ENCODE measurements around the gene CNGA3.

Gene CNGA3

GRCh38 chr2:98327776-98328175, 18.5 kb upstream of the CNGA3 start:
- DNase-seq (ENCODE audit: low read depth, low spot score): no peak

GRCh38 chr2:98329549-98329948, 16.7 kb upstream of the CNGA3 start:
- no peak for DNase-seq (ENCODE audit: low read depth, low spot score)

DNA sequence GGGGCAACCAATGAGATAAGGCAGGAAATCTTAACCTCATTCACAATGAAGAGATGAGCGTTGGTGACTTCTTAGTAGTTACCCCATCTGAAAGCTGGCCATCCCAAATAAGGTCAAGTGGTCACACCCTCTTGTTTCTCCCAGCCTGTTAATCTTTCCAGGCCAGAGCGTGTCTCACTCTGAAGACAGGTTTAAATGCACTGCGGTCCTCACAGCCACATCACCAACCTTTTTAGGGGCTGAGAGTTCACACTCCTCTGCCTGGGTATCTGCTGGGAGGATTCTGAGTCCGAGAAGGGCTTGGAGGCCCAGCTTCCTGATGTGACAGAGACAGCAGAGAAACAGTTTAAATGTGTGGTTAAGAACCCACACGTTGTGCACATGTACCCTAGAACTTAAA, 13.3 kb upstream of the CNGA3 start:
- no peak for DNase-seq (ENCODE audit: low read depth, low spot score)

GRCh38 chr2:98333922-98334321, 12.3 kb upstream of the CNGA3 start:
- DNase-seq (ENCODE audit: low read depth, low spot score): no peak

GRCh38 chr2:98334439-98335078, 11.7 kb upstream of the CNGA3 start:
- no peak for DNase-seq (ENCODE audit: low read depth, low spot score)

DNA sequence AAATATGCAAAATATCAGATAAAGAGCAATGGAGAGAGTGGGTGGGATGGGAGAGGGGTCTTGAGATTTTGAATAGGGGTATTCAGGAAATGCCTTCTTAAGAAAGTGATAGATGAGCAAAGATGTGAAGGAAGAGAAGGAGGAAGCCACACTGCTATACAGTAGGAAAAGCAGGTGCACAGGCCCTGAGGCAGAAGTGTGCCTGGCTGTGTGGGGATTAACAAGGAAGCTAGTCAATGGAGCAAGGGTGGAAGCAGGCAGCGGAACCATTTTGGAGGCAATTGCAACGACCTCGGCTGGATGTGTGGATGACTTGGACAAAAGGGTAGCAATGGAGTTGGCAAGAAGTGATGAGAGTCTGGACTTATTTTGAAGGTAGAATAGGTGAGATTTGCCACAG, 11.0 kb upstream of the CNGA3 start:
- DNase-seq (ENCODE audit: low read depth, low spot score): no peak

DNA sequence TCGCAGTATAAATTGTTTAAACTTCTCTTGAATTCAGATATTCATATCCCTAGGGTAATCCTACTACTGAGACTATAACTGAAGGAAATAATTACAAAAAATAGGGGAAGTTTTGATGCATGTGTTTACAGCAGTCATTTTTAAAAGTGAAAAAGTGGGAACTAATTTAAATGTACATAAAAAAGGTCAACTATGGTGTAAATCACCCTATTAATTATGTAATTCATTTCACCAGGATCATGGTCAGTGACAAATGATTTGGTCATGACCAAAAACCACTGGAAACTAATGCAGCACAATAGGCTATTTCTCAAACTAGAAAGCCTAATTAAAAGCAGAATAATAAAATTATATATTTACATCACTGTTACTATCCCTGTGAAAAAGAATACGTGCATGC, 5.0 kb upstream of the CNGA3 start:
- DNase-seq (ENCODE audit: low read depth, low spot score): no peak

- DNase-seq (ENCODE audit: low read depth, low spot score): no peak
Observed at GRCh38 chr2:98343285-98343684, 3.0 kb upstream of the CNGA3 start.

GRCh38 chr2:98347298-98348065, 1.2 kb downstream of the CNGA3 start:
- DNase-seq (ENCODE audit: low read depth, low spot score): no peak

- DNase-seq (ENCODE audit: low read depth, low spot score): no peak
Observed at GRCh38 chr2:98348066-98348561, 1.9 kb downstream of the CNGA3 start.

- no peak for DNase-seq (ENCODE audit: low read depth, low spot score)
Observed at GRCh38 chr2:98350411-98350810, 4.2 kb downstream of the CNGA3 start.

DNA sequence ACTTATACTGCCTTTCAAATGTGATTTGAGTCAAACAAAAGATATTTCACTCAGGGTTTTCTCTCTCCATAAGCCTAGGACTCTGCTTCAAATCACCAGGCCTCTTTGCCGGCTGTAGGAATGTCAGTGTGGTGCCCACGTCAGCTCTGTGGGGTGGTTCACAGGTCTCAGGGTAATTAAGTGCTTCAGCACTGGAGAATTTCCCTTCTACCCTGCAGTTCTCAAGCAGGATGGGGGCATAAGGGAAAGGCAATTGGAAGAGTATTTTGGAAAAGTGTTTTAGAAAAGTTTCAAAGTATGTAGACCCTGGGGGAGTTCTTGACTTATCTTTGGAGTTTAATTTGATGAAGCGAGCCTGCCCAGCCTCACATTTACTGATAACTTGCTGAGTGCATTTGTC, 9.6 kb downstream of the CNGA3 start:
- no peak for DNase-seq (ENCODE audit: low read depth, low spot score)

- DNase-seq (ENCODE audit: low read depth, low spot score): no peak
Observed at GRCh38 chr2:98356729-98357128, 10.5 kb downstream of the CNGA3 start.

- no peak for DNase-seq (ENCODE audit: low read depth, low spot score)
Observed at GRCh38 chr2:98357849-98358248, 11.6 kb downstream of the CNGA3 start.

GRCh38 chr2:98359986-98360385, 13.7 kb downstream of the CNGA3 start:
- DNase-seq (ENCODE audit: low read depth, low spot score): no peak

GRCh38 chr2:98367721-98368120, 21.5 kb downstream of the CNGA3 start:
- no peak for DNase-seq (ENCODE audit: low read depth, low spot score)

DNA sequence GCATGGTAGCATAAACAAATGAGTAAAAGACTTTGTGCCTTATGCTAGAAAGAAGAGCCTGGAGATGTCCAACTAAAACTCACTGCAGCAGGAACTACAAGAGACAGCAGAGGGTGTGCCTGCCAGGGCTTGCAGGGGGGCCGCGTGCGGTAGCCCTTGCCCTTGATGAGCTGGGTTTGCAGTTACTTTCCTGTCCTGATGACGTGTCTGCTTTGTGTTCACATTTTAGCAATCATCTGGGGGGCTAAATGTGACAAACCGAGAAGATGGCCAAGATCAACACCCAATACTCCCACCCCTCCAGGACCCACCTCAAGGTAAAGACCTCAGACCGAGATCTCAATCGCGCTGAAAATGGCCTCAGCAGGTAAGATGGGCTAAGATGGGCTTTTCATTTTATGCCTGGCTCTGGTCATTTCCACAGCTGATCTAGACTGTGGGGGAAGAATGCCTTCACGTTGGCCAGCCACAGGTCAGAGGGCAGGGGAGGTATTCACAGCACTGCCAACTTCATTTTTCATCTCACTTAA, 23.5 kb downstream of the CNGA3 start:
- DNase-seq (ENCODE audit: low read depth, low spot score): no peak

GRCh38 chr2:98372121-98372520, 25.9 kb downstream of the CNGA3 start:
- DNase-seq (ENCODE audit: low read depth, low spot score): no peak

DNA sequence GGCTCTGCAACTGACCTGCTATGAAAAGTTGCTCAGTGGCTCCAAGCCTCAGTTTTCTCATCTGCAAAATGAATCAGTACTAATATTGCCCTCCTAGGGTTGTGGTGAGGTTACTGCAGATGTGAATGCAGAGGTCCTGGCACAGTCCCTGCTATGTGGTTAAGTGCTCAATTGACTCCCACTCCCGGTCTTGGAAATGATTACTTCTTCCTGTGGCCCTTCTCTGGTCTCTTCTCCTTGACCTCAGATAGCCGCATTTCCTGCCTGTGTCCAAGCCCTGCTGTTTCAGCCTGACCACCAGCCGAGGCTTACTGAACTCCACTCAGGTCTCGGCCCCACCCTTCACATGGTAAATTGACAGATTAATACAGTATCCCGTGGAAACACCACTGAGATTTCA, 26.3 kb downstream of the CNGA3 start:
- DNase-seq (ENCODE audit: low read depth, low spot score): no peak

DNA sequence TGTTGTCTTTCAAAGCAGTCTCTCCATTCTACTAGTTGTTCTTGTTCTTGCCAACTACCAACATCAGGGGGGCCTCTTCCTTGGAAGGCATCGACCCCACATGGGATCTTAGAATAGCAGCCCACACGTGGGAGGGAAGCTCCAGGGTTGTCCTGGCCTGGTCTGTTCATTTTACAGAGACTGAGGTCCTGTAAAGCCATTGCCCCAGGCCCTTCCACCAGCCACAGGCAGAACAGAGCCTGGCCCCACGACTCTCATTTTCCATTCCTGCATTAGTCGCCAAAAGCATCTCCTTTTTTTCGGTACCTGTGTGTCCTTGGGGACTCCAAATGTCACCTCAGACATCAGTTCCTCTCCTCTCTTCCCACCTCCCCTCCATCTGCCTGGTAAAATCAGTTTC, 28.0 kb downstream of the CNGA3 start:
- DNase-seq (ENCODE audit: low read depth, low spot score): no peak

DNA sequence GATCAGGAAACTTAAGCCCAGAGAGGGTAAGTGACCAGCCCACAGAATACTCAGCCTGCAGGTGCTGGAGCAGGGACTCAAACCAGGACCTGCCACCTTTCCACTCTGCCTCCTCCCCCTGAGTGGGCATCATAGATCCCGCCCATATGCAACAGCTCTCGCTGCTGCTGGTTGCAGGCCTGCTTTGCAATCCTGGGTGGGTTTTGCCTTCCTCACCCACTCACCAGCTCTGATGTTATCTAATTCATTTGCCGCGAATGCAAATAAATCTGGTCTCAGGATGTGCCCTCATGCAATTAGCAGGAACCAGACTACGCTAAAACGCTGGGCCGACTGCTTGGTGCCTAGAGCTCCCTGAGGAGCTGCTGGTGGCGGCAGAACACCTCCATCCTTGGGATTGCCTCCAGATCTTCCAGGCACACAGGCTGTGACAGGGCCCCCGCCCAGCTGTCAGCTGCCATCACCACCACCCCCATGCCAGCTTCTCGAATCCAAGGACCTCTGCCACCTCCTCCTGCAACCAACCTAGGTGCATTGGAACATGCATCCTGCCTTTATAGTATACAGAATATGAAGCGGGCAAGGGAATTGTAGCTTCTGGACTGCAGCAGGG, 28.8 kb downstream of the CNGA3 start:
- DNase-seq (ENCODE audit: low read depth, low spot score): no peak

GRCh38 chr2:98376301-98376910, 30.1 kb downstream of the CNGA3 start:
- DNase-seq (ENCODE audit: low read depth, low spot score): no peak

All from activated naive CD8-positive, alpha-beta T cell treated with anti-CD3 and anti-CD28 coated beads, Interleukin-2, amount 50 U/mL, for 16 hours (primary cell).